ENCODE measurements around the gene EID2.

GRCh38 chr19:39582442-39582841 is 42.5 kb upstream of the EID2 start:
- no peak for TF ChIP-seq CTCF (IDR thresholded peaks at IDR 0.05; ENCODE audit: insufficient read depth, low read length, poor library complexity, severe bottlenecking)
- no peak for TF ChIP-seq EZH2phosphoT487 (conservative IDR thresholded peaks at IDR 0.05; ENCODE audit: low read length)
